HUES6 (cell line): ENCODE results near the gene RNASEH2A.
"Not testable (repeated sequence)": the region's sequence is repeated elsewhere in the genome, so short reads cannot be mapped to it uniquely, and the experiment has no call there.

Experiments
- H3K27ac ChIP-seq: 2 replicates; pipeline ENCODE4 v1.7.0; 2013; ENCODE audit warnings: low read depth, mild to moderate bottlenecking, low read length, inconsistent platforms
- H3K27me3 ChIP-seq: 2 replicates; pipeline ENCODE4 v1.6.1; 2013; ENCODE audit warnings: low read length; ENCODE audit not compliant: control insufficient read depth, insufficient read depth
- H3K36me3 ChIP-seq: 2 replicates; pipeline ENCODE4 v1.6.1; 2013; ENCODE audit warnings: low read length; ENCODE audit not compliant: control insufficient read depth, insufficient read depth
- H3K4me1 ChIP-seq: 2 replicates; pipeline ENCODE4 v1.6.1; 2013; ENCODE audit warnings: low read length; ENCODE audit not compliant: control insufficient read depth, insufficient read depth
- H3K4me3 ChIP-seq: 2 replicates; pipeline ENCODE4 v1.5.1; 2013; ENCODE audit warnings: low read depth, low read length
- H3K9ac ChIP-seq: one replicate; pipeline ENCODE4 v1.6.1; 2013; ENCODE audit warnings: mild to moderate bottlenecking, low read length
- H3K9me3 ChIP-seq: 2 replicates; pipeline ENCODE4 v1.6.1; 2013; ENCODE audit warnings: low read depth, low read length; ENCODE audit not compliant: control insufficient read depth, insufficient read depth

The RNASEH2A gene

GRCh38 chr19:12804051-12804450 is 2.3 kb upstream of the RNASEH2A start:
- Histone ChIP-seq H3K27me3 (peaks cover 6% of the 10 kb centered on the region), H3K4me3 (no peak overlapping the region), H3K9me3 (no peaks in the 10 kb centered on the region), H3K4me1 (peaks cover 17% of the 10 kb centered on the region), H3K9ac (no peak overlapping the region), H3K27ac (no peak overlapping the region), H3K36me3 (peaks cover 32% of the 10 kb centered on the region)

DNA sequence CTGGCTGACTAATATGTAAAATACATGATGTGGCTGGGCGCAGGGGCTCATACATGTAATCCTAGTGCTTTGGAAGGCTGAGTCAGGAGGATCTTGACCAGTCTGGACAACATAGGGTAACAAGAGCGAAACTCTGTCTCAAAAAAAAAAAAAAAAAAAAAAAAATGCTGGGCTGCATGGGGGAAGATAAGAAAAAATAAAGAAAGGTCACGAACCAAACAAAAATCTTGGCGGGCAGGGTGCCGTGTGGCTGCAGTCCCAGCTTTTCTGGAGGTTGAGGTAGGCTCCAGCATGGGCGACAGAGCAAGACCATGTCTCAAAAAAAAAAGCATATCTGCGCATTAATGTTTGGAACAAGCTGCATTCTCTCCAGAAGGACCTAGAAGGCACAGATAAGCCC is 8.7 kb downstream of the RNASEH2A start:
- Histone ChIP-seq H3K4me3 (no peak overlapping the region), H3K27me3 (no peaks in the 10 kb centered on the region), H3K9ac (no peak overlapping the region), H3K27ac (no peak overlapping the region), H3K9me3 (no peaks in the 10 kb centered on the region), H3K36me3 (peaks cover 39% of the 10 kb centered on the region), H3K4me1 (no peaks in the 10 kb centered on the region)

GRCh38 chr19:12817188-12817587 is 10.8 kb downstream of the RNASEH2A start:
- not testable (repeated sequence) for H3K27me3 ChIP-seq, H3K9ac ChIP-seq, H3K9me3 ChIP-seq

DNA sequence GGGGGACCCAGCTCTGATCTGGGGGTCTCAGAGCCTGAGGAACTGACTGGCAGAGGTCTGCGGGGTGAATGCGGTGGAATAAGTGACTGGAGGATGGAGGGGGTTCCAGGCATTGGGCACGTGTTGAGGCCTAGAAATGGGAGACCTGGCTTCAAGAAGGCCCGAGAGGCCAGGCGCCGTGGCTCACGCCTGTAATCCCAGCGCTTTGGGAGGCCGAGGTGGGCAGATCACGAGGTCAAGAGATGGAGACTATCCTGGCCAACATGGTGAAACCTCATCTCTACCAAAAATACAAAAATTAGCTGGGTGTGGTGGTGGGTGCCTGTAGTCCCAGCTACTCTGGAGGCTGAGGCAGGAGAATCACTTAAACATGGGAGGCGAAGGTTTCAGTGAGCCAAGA is 11.4 kb downstream of the RNASEH2A start:
- peaks cover 20% of the 10 kb centered on the region for H3K36me3 ChIP-seq
- H3K9me3 ChIP-seq, H3K9ac ChIP-seq, H3K27me3 ChIP-seq, H3K4me1 ChIP-seq, H3K4me3 ChIP-seq, H3K27ac ChIP-seq: not testable (repeated sequence)

More at GRCh38 chr19:12817188-12817587, 10.8 kb downstream of the RNASEH2A start:
- not testable (repeated sequence) for H3K4me3 ChIP-seq, H3K4me1 ChIP-seq, H3K27ac ChIP-seq
- peaks cover 24% of the 10 kb centered on the region for H3K36me3 ChIP-seq

- H3K9ac ChIP-seq = no peak overlapping the region
- H3K4me1 ChIP-seq = peaks cover 3% of the 10 kb centered on the region; the same call in 1 of the 2 replicates
- H3K27ac ChIP-seq = no peak overlapping the region
- no peak overlapping the region for H3K4me3 ChIP-seq
- H3K27me3 ChIP-seq = no peaks in the 10 kb centered on the region
- H3K9me3 ChIP-seq = 0 out of 2 replicates have a peak, but pooled peaks cover 2% of the 10 kb centered on the region
- H3K36me3 ChIP-seq = no peaks in the 10 kb centered on the region
Measured at GRCh38 chr19:12821761-12822160, 15.4 kb downstream of the RNASEH2A start.

- H3K4me1 ChIP-seq = peaks cover 6% of the 10 kb centered on the region; the same call in 1 of the 2 replicates
- no peak overlapping the region for H3K27ac ChIP-seq
- 0 out of 2 replicates have a peak, but pooled peaks cover 2% of the 10 kb centered on the region for H3K9me3 ChIP-seq
- peaks cover 18% of the 10 kb centered on the region; the same call in 1 of the 2 replicates for H3K27me3 ChIP-seq
- no peaks in the 10 kb centered on the region for H3K36me3 ChIP-seq
- H3K4me3 ChIP-seq = peak overlapping the region; percentile 45
- no peak overlapping the region for H3K9ac ChIP-seq
Measured at GRCh38 chr19:12825254-12826131, 19.1 kb downstream of the RNASEH2A start.

GRCh38 chr19:12828494-12828893 is 22.1 kb downstream of the RNASEH2A start:
- H3K36me3 ChIP-seq = no peaks in the 10 kb centered on the region
- peaks cover 44% of the 10 kb centered on the region for H3K27me3 ChIP-seq
- H3K9me3 ChIP-seq = no peaks in the 10 kb centered on the region
- H3K4me1 ChIP-seq = peaks cover 6% of the 10 kb centered on the region; the same call in 1 of the 2 replicates
- no peak overlapping the region for H3K27ac ChIP-seq
- peak overlapping the region; percentile 59 for H3K4me3 ChIP-seq
- no peak overlapping the region for H3K9ac ChIP-seq

GRCh38 chr19:12833418-12833737 is 27.0 kb downstream of the RNASEH2A start:
- Histone ChIP-seq H3K4me3 (peak overlapping the region; percentile 40), H3K27me3 (peaks cover 82% of the 10 kb centered on the region), H3K4me1 (peaks cover 3% of the 10 kb centered on the region; the same call in 1 of the 2 replicates), H3K36me3 (no peaks in the 10 kb centered on the region), H3K9ac (no peak overlapping the region), H3K27ac (no peak overlapping the region), H3K9me3 (no peaks in the 10 kb centered on the region)

DNA sequence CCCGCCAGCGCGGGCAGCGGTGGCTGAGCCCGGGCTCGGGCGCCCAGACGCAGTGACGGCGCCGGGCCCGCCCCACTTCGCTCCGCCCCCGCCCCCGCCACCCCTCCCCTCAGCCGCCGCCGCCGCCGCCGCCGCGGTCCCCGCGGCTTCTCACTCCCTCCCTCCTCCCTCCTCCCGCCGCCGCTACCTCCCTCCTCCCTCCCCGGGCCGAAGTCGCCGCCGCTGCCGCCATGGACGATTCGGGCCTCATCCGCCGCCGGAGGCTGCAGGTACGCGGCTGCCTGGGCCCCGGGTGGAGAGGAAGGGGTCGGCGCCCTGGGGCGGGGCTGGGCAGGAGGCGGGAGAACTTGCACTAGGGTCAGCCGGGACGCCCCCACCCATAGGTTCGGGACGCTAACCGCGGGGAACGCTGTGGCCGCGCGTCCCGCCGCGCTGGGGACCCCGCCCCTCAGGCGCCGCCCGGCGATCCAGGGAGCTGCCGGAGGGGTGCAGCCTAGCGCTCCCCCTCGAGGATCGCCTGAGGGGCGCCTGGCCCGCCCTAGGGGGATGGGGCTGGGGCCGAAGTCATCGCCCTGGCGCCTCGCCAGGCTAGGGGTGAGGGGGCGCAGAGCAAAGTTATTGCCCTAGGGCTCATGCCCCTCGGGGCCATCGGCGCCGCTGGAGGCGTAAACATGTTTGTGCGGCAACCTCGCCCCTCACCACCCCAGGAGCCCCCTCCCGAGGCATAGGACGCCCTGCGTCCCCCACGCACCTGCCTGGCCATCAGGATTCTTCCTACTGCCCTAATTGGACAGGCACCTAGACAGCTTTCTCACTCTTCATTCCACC is 27.6 kb downstream of the RNASEH2A start:
- no peak overlapping the region for H3K27ac ChIP-seq
- peak overlapping the region; percentile 69 for H3K4me3 ChIP-seq
- H3K27me3 ChIP-seq = peaks cover 79% of the 10 kb centered on the region
- no peaks in the 10 kb centered on the region for H3K36me3 ChIP-seq
- H3K9me3 ChIP-seq = no peaks in the 10 kb centered on the region
- H3K9ac ChIP-seq = no peak overlapping the region
- peaks cover 3% of the 10 kb centered on the region; the same call in 1 of the 2 replicates for H3K4me1 ChIP-seq

- H3K9me3 ChIP-seq = no peaks in the 10 kb centered on the region
- peak within 1 kb of the TSS; percentile 69 for H3K4me3 ChIP-seq
- H3K9ac ChIP-seq = no peak within 1 kb of the TSS
- H3K27ac ChIP-seq = no peak within 1 kb of the TSS
- peaks cover 83% of the 10 kb centered on the region for H3K27me3 ChIP-seq
- peaks cover 8% of the 10 kb centered on the region; the same call in 1 of the 2 replicates for H3K4me1 ChIP-seq
- H3K36me3 ChIP-seq = no peaks in the 10 kb centered on the region
Measured at GRCh38 chr19:12834566-12834943, 28.2 kb downstream of the RNASEH2A start, which contains the start of gene RTBDN. RTBDN (minus strand) TSS chr19:12834579; CDS start chr19:12829979, 4,600 bp downstream.
